SK-N-SH (cell line): ENCODE data around the gene FBXL2. TPM values are rescaled to one million over a fixed set of nuclear protein-coding genes. Genes with fewer than 3 reads are reported as not detected.

ENCODE experiments used
- CTCF ChIA-PET: fragments of 300-600, 350-600 bp; formaldehyde crosslinking; extraction: SDS; loops from one replicate; lab custom pipeline; 2021; lab: Yijun Ruan, JAX
- POLR2A ChIA-PET: fragments of 350-600 bp; sonication (Branson Sonifier 250); formaldehyde crosslinking; extraction: SDS; loops from one replicate; lab custom pipeline; 2020; ENCODE audit warnings: antibody characterized with exemption, inconsistent platforms; lab: Yijun Ruan, JAX
- DNase-seq: peaks from one replicate; pipeline ENCODE4 v3.0.0; 2012
- H2AFZ ChIP-seq: fragments of 200-600 bp; sonication (generic); 2 replicates; pipeline ENCODE4 v1.8.1; 2016; ENCODE audit warnings: antibody characterized with exemption, mild to moderate bottlenecking, low read depth
- H3F3A ChIP-seq: fragments of 200-600 bp; sonication (generic); replicated peaks from 2 replicates; pipeline ENCODE3; 2016; ENCODE audit warnings: antibody characterized with exemption, mild to moderate bottlenecking; ENCODE audit not compliant: insufficient read depth
- H3K27ac ChIP-seq, 2 experiments: fragments of 200-500 bp in 1 of 2; fragments of 200-600 bp in 1 of 2; sonication (Bioruptor generic) in 1 of 2; sonication (generic), shearing (Covaris generic) in 1 of 2; 2 replicates each; pipeline versions ENCODE4 v1.5.1 to v1.6.1; 2014 to 2016; ENCODE audit warnings: low read depth in 2 of 2, inconsistent platforms in 1 of 2, low read length in 1 of 2, mild to moderate bottlenecking in 1 of 2, mixed read lengths in 1 of 2
- H3K27me3 ChIP-seq: fragments of 200-600 bp; sonication (generic), shearing (Covaris generic); 2 replicates; pipeline ENCODE4 v1.6.1; 2016; ENCODE audit warnings: mixed run types; ENCODE audit not compliant: insufficient read depth
- H3K36me3 ChIP-seq, 2 experiments: fragments of 200-500 bp in 1 of 2; fragments of 200-600 bp in 1 of 2; sonication (Bioruptor generic) in 1 of 2; sonication (generic) in 1 of 2; replicated peaks in 1 of 2; 2 replicates each; pipeline versions ENCODE3 to v1.5.1; 2014 to 2016; ENCODE audit warnings: low read length in 1 of 2, mild to moderate bottlenecking in 1 of 2; ENCODE audit not compliant: insufficient read depth in 2 of 2, control insufficient read depth in 1 of 2
- H3K4me1 ChIP-seq, 2 experiments: fragments of 200-500 bp in 1 of 2; fragments of 200-600 bp in 1 of 2; sonication (Bioruptor generic) in 1 of 2; sonication (generic), shearing (Covaris generic) in 1 of 2; 2 replicates each; pipeline versions ENCODE4 v1.5.1 to v1.6.1; 2014 to 2016; ENCODE audit warnings: low read depth in 1 of 2, low read length in 1 of 2, mixed run types in 1 of 2; ENCODE audit not compliant: insufficient read depth in 2 of 2, control insufficient read depth in 1 of 2
- H3K4me2 ChIP-seq: fragments of 200-600 bp; sonication (generic), shearing (Covaris generic); 2 replicates; pipeline ENCODE4 v1.6.1; 2017; ENCODE audit warnings: mixed run types
- H3K4me3 ChIP-seq, 2 experiments: fragments of 200-500 bp in 1 of 2; fragments of 200-600 bp in 1 of 2; sonication (Bioruptor generic) in 1 of 2; sonication (generic), shearing (Covaris generic) in 1 of 2; 2 replicates each; pipeline versions ENCODE4 v1.5.1 to v1.8.1; 2014 to 2016; ENCODE audit warnings: low read depth in 2 of 2, inconsistent platforms in 1 of 2, low read length in 1 of 2, mild to moderate bottlenecking in 1 of 2, mixed read lengths in 1 of 2, moderate library complexity in 1 of 2
- H3K79me2 ChIP-seq: fragments of 200-600 bp; sonication (generic); 2 replicates; pipeline ENCODE4 v1.8.1; 2017; ENCODE audit warnings: mild to moderate bottlenecking; ENCODE audit not compliant: insufficient read depth
- H3K9ac ChIP-seq: fragments of 200-600 bp; sonication (generic); 2 replicates; pipeline ENCODE4 v1.6.1; 2017; ENCODE audit warnings: mixed run types
- H3K9me2 ChIP-seq: fragments of 200-600 bp; sonication (generic); 2 replicates; pipeline ENCODE4 v1.6.1; 2017; ENCODE audit warnings: mixed run types
- H3K9me3 ChIP-seq: fragments of 200-600 bp; sonication (generic); 2 replicates; pipeline ENCODE4 v1.6.1; 2017; ENCODE audit warnings: mixed run types, mild to moderate bottlenecking, moderate library complexity
- H4K20me1 ChIP-seq: fragments of 200-600 bp; sonication (generic); 2 replicates; pipeline ENCODE4 v1.6.1; 2017; ENCODE audit warnings: mild to moderate bottlenecking, mixed run types; ENCODE audit not compliant: insufficient read depth
- EP300 ChIP-seq, 2 experiments: IDR thresholded peaks; 2 replicates each; pipeline versions ENCODE4 v1.4.0 to v1.6.1; 2012; ENCODE audit warnings: borderline replicate concordance in 1 of 2, low read depth in 1 of 2, low read length in 1 of 2
- FOSL2 ChIP-seq: IDR thresholded peaks from 2 replicates; pipeline ENCODE4 v1.4.0; 2012; ENCODE audit warnings: low read depth, mild to moderate bottlenecking, moderate library complexity, borderline replicate concordance
- FOXJ3 ChIP-seq: sonication (generic); formaldehyde crosslinking; IDR thresholded peaks from 2 replicates; pipeline ENCODE4 v1.5.1; 2020; ENCODE audit warnings: mild to moderate bottlenecking, missing genetic modification reagents
- FOXM1 ChIP-seq: IDR thresholded peaks from 2 replicates; pipeline ENCODE4 v1.4.0; 2012; ENCODE audit warnings: low read depth, mild to moderate bottlenecking
- GABPA ChIP-seq: IDR thresholded peaks from 2 replicates; pipeline ENCODE4 v1.4.0; 2012; ENCODE audit warnings: low read depth, mild to moderate bottlenecking
- GATA2 ChIP-seq: sonication (generic); formaldehyde crosslinking; IDR thresholded peaks from 2 replicates; pipeline ENCODE4 v1.5.0; 2020; ENCODE audit warnings: mild to moderate bottlenecking, missing genetic modification reagents
- JUND ChIP-seq: IDR thresholded peaks from 2 replicates; pipeline ENCODE4 v1.4.0; 2012
- MEF2A ChIP-seq: IDR thresholded peaks from 2 replicates; pipeline ENCODE4 v1.4.0; 2012; ENCODE audit warnings: low read depth, borderline replicate concordance
- NFIC ChIP-seq: IDR thresholded peaks from 2 replicates; pipeline ENCODE4 v1.4.0; 2012; ENCODE audit warnings: borderline replicate concordance
- POLR2AphosphoS5 ChIP-seq: IDR thresholded peaks from 2 replicates; pipeline ENCODE4 v1.6.1; 2012; ENCODE audit warnings: low read depth, low read length
- RCOR1 ChIP-seq: fragments of 150-350 bp; IDR thresholded peaks from 2 replicates; pipeline ENCODE4 v1.6.1; 2017; ENCODE audit warnings: antibody characterized with exemption, low read length
- SIN3A ChIP-seq: IDR thresholded peaks from 2 replicates; pipeline ENCODE4 v1.6.1; 2012; ENCODE audit warnings: low read depth, mild to moderate bottlenecking, low read length, moderate library complexity, borderline replicate concordance
- SMC3 ChIP-seq: IDR thresholded peaks from 2 replicates; pipeline ENCODE4 v1.6.1; 2012; ENCODE audit warnings: low read depth, low read length, improper control_type of control experiment
- TAF1 ChIP-seq: IDR thresholded peaks from 2 replicates; pipeline ENCODE4 v1.6.1; 2012; ENCODE audit warnings: low read depth, mild to moderate bottlenecking, low read length, moderate library complexity, borderline replicate concordance
- TCF12 ChIP-seq: IDR thresholded peaks from 2 replicates; pipeline ENCODE4 v1.4.0; 2012
- TEAD4 ChIP-seq: IDR thresholded peaks from 2 replicates; pipeline ENCODE4 v1.4.0; 2012; ENCODE audit warnings: mild to moderate bottlenecking, borderline replicate concordance; ENCODE audit not compliant: insufficient read depth
- YY1 ChIP-seq: IDR thresholded peaks from 2 replicates; pipeline ENCODE4 v1.4.0; 2012; ENCODE audit warnings: low read depth, mild to moderate bottlenecking
- WGBS: methylation state at CpG from one replicate; pipeline ENCODE4 v1.1.6; 2017; ENCODE audit warnings: low lambda C conversion rate; 5-methylcytosine and 5-hydroxymethylcytosine counted together
- polyA plus RNA-seq, 3 experiments: library from polyadenylated mRNA; depleted of rRNA; stranded (reverse); fragments of >200 nt; gene quantifications; 2 replicates each; pipeline ENCODE4 v1.2.3, GENCODE V29; 2012
- TF ChIP-seq, protein P1 (sequence below): fragments of 150-350 bp; IDR thresholded peaks from 2 replicates; pipeline ENCODE4 v1.6.1; 2017; ENCODE audit warnings: antibody characterized with exemption, low read length, low read depth, borderline replicate concordance
- TF ChIP-seq, protein P2 (sequence below): fragments of 200-600 bp; sonication (generic); IDR thresholded peaks from 2 replicates; pipeline ENCODE4 v1.6.1; 2017; ENCODE audit warnings: antibody characterized with exemption, mild to moderate bottlenecking, moderate library complexity
- TF ChIP-seq, protein P3 (sequence below): IDR thresholded peaks from 2 replicates; pipeline ENCODE4 v1.4.0; 2012; ENCODE audit warnings: low read depth, borderline replicate concordance
- TF ChIP-seq, protein P4 (sequence below): IDR thresholded peaks from 2 replicates; pipeline ENCODE4 v1.4.0; 2012; ENCODE audit warnings: low read depth, borderline replicate concordance
- TF ChIP-seq, protein P5 (sequence below): IDR thresholded peaks from 2 replicates; pipeline ENCODE4; 2012

Gene FBXL2
- polyA plus RNA-seq, 1 of the 3 experiments (the other 2 are of a cell fraction) = 13.7 TPM

DNA sequence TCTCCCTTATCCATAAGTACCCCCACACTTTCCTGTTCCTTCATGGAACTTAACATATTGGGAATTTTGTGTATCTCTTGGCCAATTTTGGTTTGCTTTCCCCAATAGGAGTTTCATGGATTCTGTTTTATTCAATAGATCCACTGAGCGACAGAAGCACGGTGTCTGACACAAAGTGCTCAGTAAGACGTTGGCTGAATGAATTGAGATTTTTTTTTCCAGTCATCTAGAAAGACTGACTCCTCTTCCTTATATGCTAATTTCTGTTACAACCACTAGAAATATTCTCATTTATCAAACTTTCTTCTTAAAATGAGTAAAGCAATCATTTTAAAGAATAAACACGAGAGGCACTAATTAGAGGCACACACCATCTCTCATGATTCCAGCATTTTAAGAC lies 114.9 kb downstream of the FBXL2 start:
- peaks cover 10 to 48% of the 10 kb centered on the region in 2 experiments for H3K4me1 ChIP-seq
- H3K9ac ChIP-seq = peak overlapping the region; percentile 24; the same call in 1 of the 2 replicates
- peaks cover 72 to 86% of the 10 kb centered on the region in 2 experiments for H3K36me3 ChIP-seq
- WGBS = 97% methylated on average over 4 of the region's 4 CpGs
- H3K27me3 ChIP-seq = no peaks in the 10 kb centered on the region
- ChIA-PET POLR2A (no interaction called here), CTCF (no interaction called here)
- peak overlapping the region; percentile 36 to 95 for H3K27ac ChIP-seq
- H3F3A ChIP-seq = peaks cover 57% of the 10 kb centered on the region
- no peaks in the 10 kb centered on the region for H3K9me2 ChIP-seq
- H3K9me3 ChIP-seq = no peaks in the 10 kb centered on the region
- no peaks in the 10 kb centered on the region for H4K20me1 ChIP-seq
- H3K79me2 ChIP-seq = peaks cover 40% of the 10 kb centered on the region
- no peak overlapping the region for H2AFZ ChIP-seq
- H3K4me3 ChIP-seq = no peak overlapping the region
- DNase-seq = no peak
- TF ChIP-seq MEF2A (no peak), JUND (no peak), FOXJ3 (CRISPR knock-in tag) (no peak), NFIC (no peak), SIN3A (no peak), POLR2AphosphoS5 (no peak), RCOR1 (no peak), EP300 (IDR thresholded peaks at IDR 0.05; ENCODE audit: borderline replicate concordance in 1 of 2, low read depth in 1 of 2, low read length in 1 of 2) (no peak), FOXM1 (no peak)
- TF ChIP-seq, protein P1, sequence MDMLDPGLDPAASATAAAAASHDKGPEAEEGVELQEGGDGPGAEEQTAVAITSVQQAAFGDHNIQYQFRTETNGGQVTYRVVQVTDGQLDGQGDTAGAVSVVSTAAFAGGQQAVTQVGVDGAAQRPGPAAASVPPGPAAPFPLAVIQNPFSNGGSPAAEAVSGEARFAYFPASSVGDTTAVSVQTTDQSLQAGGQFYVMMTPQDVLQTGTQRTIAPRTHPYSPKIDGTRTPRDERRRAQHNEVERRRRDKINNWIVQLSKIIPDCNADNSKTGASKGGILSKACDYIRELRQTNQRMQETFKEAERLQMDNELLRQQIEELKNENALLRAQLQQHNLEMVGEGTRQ = no peak
- peak overlapping the region; percentile 29; the same call in 1 of the 2 replicates for H3K4me2 ChIP-seq

DNA sequence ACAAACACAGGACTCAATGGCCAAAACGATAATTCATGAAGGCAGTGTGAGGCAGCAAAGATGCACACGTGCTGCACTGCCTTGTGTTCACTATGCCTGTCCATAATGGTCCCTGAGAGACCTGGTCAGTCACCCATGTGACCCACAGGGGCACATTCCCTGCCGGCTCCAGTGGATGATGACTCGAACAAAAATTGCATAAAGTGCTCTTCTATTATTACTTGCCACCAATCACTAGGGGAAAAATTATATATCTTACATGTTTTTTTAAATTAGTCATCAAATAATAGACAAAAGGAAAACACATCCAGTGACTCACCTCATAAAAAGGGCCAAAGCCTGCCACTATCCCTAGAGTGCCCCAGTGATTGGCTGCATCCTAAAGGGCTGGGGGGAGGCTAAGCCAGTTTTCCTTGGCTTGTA lies 115.5 kb downstream of the FBXL2 start:
- H3K4me1 ChIP-seq = peaks cover 10 to 48% of the 10 kb centered on the region in 2 experiments
- H3K27me3 ChIP-seq = no peaks in the 10 kb centered on the region
- H3K4me2 ChIP-seq = peak overlapping the region; percentile 40; the same call in 1 of the 2 replicates
- 16% methylated on average over 4 of the region's 4 CpGs for WGBS
- no peaks in the 10 kb centered on the region for H4K20me1 ChIP-seq
- H3K9me2 ChIP-seq = no peaks in the 10 kb centered on the region
- H3K27ac ChIP-seq = peak overlapping the region; percentile 39 to 95; a peak in 3 of 4 replicates
- POLR2A ChIA-PET = no interaction called here
- peak overlapping the region; percentile 24; the same call in 1 of the 2 replicates for H3K9ac ChIP-seq
- H3K79me2 ChIP-seq = peaks cover 34% of the 10 kb centered on the region
- no peak overlapping the region for H2AFZ ChIP-seq
- H3K4me3 ChIP-seq = no peak overlapping the region
- no peak for DNase-seq
- CTCF ChIA-PET = no interaction called here
- no peaks in the 10 kb centered on the region for H3K9me3 ChIP-seq
- H3K36me3 ChIP-seq = peaks cover 72 to 92% of the 10 kb centered on the region in 2 experiments
- peaks cover 59% of the 10 kb centered on the region for H3F3A ChIP-seq
- TF ChIP-seq, protein P2, sequence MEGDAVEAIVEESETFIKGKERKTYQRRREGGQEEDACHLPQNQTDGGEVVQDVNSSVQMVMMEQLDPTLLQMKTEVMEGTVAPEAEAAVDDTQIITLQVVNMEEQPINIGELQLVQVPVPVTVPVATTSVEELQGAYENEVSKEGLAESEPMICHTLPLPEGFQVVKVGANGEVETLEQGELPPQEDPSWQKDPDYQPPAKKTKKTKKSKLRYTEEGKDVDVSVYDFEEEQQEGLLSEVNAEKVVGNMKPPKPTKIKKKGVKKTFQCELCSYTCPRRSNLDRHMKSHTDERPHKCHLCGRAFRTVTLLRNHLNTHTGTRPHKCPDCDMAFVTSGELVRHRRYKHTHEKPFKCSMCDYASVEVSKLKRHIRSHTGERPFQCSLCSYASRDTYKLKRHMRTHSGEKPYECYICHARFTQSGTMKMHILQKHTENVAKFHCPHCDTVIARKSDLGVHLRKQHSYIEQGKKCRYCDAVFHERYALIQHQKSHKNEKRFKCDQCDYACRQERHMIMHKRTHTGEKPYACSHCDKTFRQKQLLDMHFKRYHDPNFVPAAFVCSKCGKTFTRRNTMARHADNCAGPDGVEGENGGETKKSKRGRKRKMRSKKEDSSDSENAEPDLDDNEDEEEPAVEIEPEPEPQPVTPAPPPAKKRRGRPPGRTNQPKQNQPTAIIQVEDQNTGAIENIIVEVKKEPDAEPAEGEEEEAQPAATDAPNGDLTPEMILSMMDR = no peak
- TF ChIP-seq POLR2AphosphoS5 (peak; percentile 57; the same call in 1 of the 2 replicates), NFIC (peak; percentile 68), FOSL2 (peak; percentile 92), SMC3 (no peak), SIN3A (0 out of 2 replicates have a peak, but pooled peaks have one; percentile 17), JUND (peak; percentile 73), TCF12 (peak; percentile 61), GATA2 (CRISPR knock-in tag) (no peak), YY1 (no peak), GABPA (no peak), TAF1 (0 out of 2 replicates have a peak, but pooled peaks have one; percentile 19), TEAD4 (peak; percentile 50; the same call in 1 of the 2 replicates)
- TF ChIP-seq, protein P3, sequence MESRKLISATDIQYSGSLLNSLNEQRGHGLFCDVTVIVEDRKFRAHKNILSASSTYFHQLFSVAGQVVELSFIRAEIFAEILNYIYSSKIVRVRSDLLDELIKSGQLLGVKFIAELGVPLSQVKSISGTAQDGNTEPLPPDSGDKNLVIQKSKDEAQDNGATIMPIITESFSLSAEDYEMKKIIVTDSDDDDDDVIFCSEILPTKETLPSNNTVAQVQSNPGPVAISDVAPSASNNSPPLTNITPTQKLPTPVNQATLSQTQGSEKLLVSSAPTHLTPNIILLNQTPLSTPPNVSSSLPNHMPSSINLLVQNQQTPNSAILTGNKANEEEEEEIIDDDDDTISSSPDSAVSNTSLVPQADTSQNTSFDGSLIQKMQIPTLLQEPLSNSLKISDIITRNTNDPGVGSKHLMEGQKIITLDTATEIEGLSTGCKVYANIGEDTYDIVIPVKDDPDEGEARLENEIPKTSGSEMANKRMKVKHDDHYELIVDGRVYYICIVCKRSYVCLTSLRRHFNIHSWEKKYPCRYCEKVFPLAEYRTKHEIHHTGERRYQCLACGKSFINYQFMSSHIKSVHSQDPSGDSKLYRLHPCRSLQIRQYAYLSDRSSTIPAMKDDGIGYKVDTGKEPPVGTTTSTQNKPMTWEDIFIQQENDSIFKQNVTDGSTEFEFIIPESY = 0 out of 2 replicates have a peak, but pooled peaks have one; percentile 9
- TF ChIP-seq, protein P4, sequence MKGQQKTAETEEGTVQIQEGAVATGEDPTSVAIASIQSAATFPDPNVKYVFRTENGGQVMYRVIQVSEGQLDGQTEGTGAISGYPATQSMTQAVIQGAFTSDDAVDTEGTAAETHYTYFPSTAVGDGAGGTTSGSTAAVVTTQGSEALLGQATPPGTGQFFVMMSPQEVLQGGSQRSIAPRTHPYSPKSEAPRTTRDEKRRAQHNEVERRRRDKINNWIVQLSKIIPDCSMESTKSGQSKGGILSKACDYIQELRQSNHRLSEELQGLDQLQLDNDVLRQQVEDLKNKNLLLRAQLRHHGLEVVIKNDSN = peak; percentile 74
- TF ChIP-seq, protein P5, sequence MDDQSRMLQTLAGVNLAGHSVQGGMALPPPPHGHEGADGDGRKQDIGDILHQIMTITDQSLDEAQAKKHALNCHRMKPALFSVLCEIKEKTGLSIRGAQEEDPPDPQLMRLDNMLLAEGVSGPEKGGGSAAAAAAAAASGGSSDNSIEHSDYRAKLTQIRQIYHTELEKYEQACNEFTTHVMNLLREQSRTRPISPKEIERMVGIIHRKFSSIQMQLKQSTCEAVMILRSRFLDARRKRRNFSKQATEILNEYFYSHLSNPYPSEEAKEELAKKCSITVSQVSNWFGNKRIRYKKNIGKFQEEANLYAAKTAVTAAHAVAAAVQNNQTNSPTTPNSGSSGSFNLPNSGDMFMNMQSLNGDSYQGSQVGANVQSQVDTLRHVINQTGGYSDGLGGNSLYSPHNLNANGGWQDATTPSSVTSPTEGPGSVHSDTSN = peak; percentile 27; the same call in 1 of the 2 replicates
